Measurements from ENCODE around the gene SMIM33. TPM values are rescaled to one million over a fixed set of nuclear protein-coding genes. Genes with fewer than 3 reads are reported as not detected.

The SMIM33 gene
- total and polyA plus RNA-seq, 2 donors (not counting 1 experiment from before 2014, with no cell fraction given): not detected

GRCh38 chr5:139457653-139458306 is 13.0 kb upstream of the SMIM33 start:
- Histone ChIP-seq H3K36me3 (ENCODE audit: control insufficient read depth, insufficient read depth, low read length) (no peaks in the 10 kb centered on the region), H3K9me3 (ENCODE audit: control insufficient read depth, insufficient read depth, low read depth, low read length) (no peaks in the 10 kb centered on the region)

GRCh38 chr5:139458580-139459407 is 12.0 kb upstream of the SMIM33 start:
- Histone ChIP-seq H2AFZ (ENCODE audit: low read length) (peak overlapping the region; percentile 56), H3K4me1 (ENCODE audit: control insufficient read depth, extremely low read depth, insufficient read depth, low read length) (no peaks in the 10 kb centered on the region), H3K9me3 (ENCODE audit: control insufficient read depth, insufficient read depth, low read depth, low read length) (no peaks in the 10 kb centered on the region), H3K27me3 (ENCODE audit: control insufficient read depth, insufficient read depth, low read length) (no peaks in the 10 kb centered on the region), H3K27ac (ENCODE audit: insufficient read depth, low read length) (no peak overlapping the region), H3K79me2 (ENCODE audit: control insufficient read depth, insufficient read depth, low read length) (no peaks in the 10 kb centered on the region), H3K36me3 (ENCODE audit: control insufficient read depth, insufficient read depth, low read length) (no peaks in the 10 kb centered on the region), H3K4me2 (ENCODE audit: extremely low read depth, insufficient read depth, low read length) (no peak overlapping the region), H4K20me1 (ENCODE audit: control insufficient read depth, extremely low read depth, insufficient read depth, low read length) (no peaks in the 10 kb centered on the region), H3K4me3 (replicated peaks in 1 of 4; ENCODE audit: control extremely low read depth in 1 of 4, insufficient read depth in 1 of 4, low read depth in 3 of 4, low read length in 4 of 4) (no peak overlapping the region), H3K9ac (ENCODE audit: insufficient read depth, low read length) (no peak overlapping the region)
- no peak for TF ChIP-seq CTCF (conservative IDR thresholded peaks at IDR 0.05 in 1 of 2, IDR thresholded peaks at IDR 0.05 in 1 of 2; ENCODE audit: low read depth in 1 of 2, low read length in 2 of 2)
- no peak for TF ChIP-seq EZH2 (IDR thresholded peaks at IDR 0.05; ENCODE audit: low read length, missing control alignments)
- peak; percentile 51 to 89 for DNase-seq (ENCODE audit: low read depth in 2 of 2)

More at GRCh38 chr5:139457653-139458306, 13.0 kb upstream of the SMIM33 start:
- H3K27me3 ChIP-seq (ENCODE audit: control insufficient read depth, insufficient read depth, low read length): no peaks in the 10 kb centered on the region
- no peak overlapping the region for H3K4me3 ChIP-seq (replicated peaks in 1 of 4; ENCODE audit: control extremely low read depth in 1 of 4, insufficient read depth in 1 of 4, low read depth in 3 of 4, low read length in 4 of 4)
- TF ChIP-seq EZH2 (IDR thresholded peaks at IDR 0.05; ENCODE audit: low read length, missing control alignments): no peak
- no peak overlapping the region for H3K9ac ChIP-seq (ENCODE audit: insufficient read depth, low read length)
- H2AFZ ChIP-seq (ENCODE audit: low read length): no peak overlapping the region
- H3K27ac ChIP-seq (ENCODE audit: insufficient read depth, low read length): no peak overlapping the region
- no peak overlapping the region for H3K4me2 ChIP-seq (ENCODE audit: extremely low read depth, insufficient read depth, low read length)
- H3K4me1 ChIP-seq (ENCODE audit: control insufficient read depth, extremely low read depth, insufficient read depth, low read length): no peaks in the 10 kb centered on the region
- DNase-seq (ENCODE audit: low read depth in 2 of 2): no peak
- H3K79me2 ChIP-seq (ENCODE audit: control insufficient read depth, insufficient read depth, low read length): no peaks in the 10 kb centered on the region
- no peaks in the 10 kb centered on the region for H4K20me1 ChIP-seq (ENCODE audit: control insufficient read depth, extremely low read depth, insufficient read depth, low read length)

- Histone ChIP-seq H4K20me1 (ENCODE audit: control insufficient read depth, extremely low read depth, insufficient read depth, low read length) (no peaks in the 10 kb centered on the region), H3K27ac (ENCODE audit: insufficient read depth, low read length) (no peak overlapping the region), H2AFZ (ENCODE audit: low read length) (no peak overlapping the region), H3K4me3 (replicated peaks in 1 of 4; ENCODE audit: control extremely low read depth in 1 of 4, insufficient read depth in 1 of 4, low read depth in 3 of 4, low read length in 4 of 4) (no peak overlapping the region), H3K9me3 (ENCODE audit: control insufficient read depth, insufficient read depth, low read depth, low read length) (no peaks in the 10 kb centered on the region), H3K4me1 (ENCODE audit: control insufficient read depth, extremely low read depth, insufficient read depth, low read length) (no peaks in the 10 kb centered on the region), H3K27me3 (ENCODE audit: control insufficient read depth, insufficient read depth, low read length) (no peaks in the 10 kb centered on the region), H3K36me3 (ENCODE audit: control insufficient read depth, insufficient read depth, low read length) (no peaks in the 10 kb centered on the region), H3K4me2 (ENCODE audit: extremely low read depth, insufficient read depth, low read length) (no peak overlapping the region), H3K79me2 (ENCODE audit: control insufficient read depth, insufficient read depth, low read length) (no peaks in the 10 kb centered on the region), H3K9ac (ENCODE audit: insufficient read depth, low read length) (no peak overlapping the region)
- peak in 1 of 2 donors; percentile 32 for DNase-seq (ENCODE audit: low read depth in 2 of 2)
- TF ChIP-seq EZH2 (IDR thresholded peaks at IDR 0.05; ENCODE audit: low read length, missing control alignments) (no peak), CTCF (conservative IDR thresholded peaks at IDR 0.05 in 1 of 2, IDR thresholded peaks at IDR 0.05 in 1 of 2; ENCODE audit: low read depth in 1 of 2, low read length in 2 of 2) (no peak)
Measured at GRCh38 chr5:139459451-139459934, 11.3 kb upstream of the SMIM33 start.

All from fibroblast of lung (primary cell).